PC-9 (cell line): Measurements from ENCODE around the gene C17orf107.

Source experiments
- CTCF ChIP-seq: fragments of 200-600 bp; sonication (generic); conservative IDR thresholded peaks from 2 replicates; pipeline ENCODE4 v1.6.1; 2017; ENCODE audit warnings: mixed run types, antibody characterized with exemption, mild to moderate bottlenecking, moderate library complexity
- EZH2 ChIP-seq: fragments of 200-600 bp; sonication (generic); IDR thresholded peaks from 2 replicates; pipeline ENCODE4 v1.8.0; 2017; ENCODE audit warnings: antibody characterized with exemption, low read depth

DNA sequence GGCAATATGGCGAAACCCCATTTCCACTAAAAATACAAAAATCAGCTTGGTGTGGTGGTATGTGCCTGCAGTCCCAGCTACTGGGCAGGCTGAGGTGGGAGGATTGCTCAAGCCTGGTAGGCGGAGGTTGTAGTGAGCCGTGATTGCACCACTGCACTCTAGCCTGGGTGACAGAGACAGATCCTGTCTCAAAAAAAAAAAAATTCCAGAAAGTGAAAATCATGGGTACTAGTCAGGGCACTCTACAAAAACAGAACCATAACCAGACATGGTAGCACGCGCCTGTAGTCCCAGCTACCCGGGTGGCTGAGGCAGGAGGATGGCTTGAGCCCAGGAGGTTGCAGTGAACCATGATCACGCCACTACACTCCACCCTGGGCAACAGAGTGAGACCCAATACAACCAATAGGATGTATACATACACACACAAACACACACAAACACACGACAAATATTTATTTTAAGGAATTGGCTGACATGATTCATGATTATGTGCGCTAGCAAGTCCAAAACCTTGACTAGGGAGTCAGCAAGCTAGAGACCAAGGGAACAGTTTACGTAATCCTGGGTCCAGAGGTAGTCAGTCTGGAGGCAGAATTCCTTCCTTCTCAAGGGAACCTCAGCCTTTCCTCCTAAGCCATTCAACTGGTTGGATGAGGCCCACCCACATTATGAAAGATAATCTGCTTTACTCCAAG, 21.2 kb downstream of the C17orf107 start:
- TF ChIP-seq CTCF (no peak), EZH2 (no peak)
